ENCODE data around the gene ENGASE. TPM values are rescaled to one million over a fixed set of nuclear protein-coding genes. Genes with fewer than 3 reads are reported as not detected.
"Not testable (repeated sequence)": the region's sequence is repeated elsewhere in the genome, so short reads cannot be mapped to it uniquely, and the experiment has no call there.

Gene ENGASE
- 10 to 100 TPM; 18.2 to 29.7 TPM for total RNA-seq
- long read RNA-seq, donor 1, partial matches to known transcripts, result 7 of 14 reads
- long read RNA-seq, donor 1, other reads (novel, unspliced or antisense), result 6 of 14 reads
- long read RNA-seq, donor 2, partial matches to known transcripts, result 16 of 26 reads
- long read RNA-seq, donor 2, other reads (novel, unspliced or antisense), result 8 of 26 reads

- DNase-seq (ENCODE audit: low spot score), result peak; percentile 98
- intact Hi-C loops (cut with DNase I), result no loop called here
Measured at GRCh38 chr17:79074649-79075445, at the start of gene ENGASE. Gene ENGASE, plus strand, starts transcription at chr17:79074824. Its CDS starts 121 bp downstream, at chr17:79074945.

GRCh38 chr17:79024901-79025737 is 49.5 kb upstream of the ENGASE start:
- intact Hi-C loops (cut with DNase I), result no loop called here
- peak; percentile 90 for DNase-seq (ENCODE audit: low spot score)

- DNase-seq (ENCODE audit: low spot score), result peak; percentile 85
- intact Hi-C loops (cut with DNase I), result no loop called here
Measured at GRCh38 chr17:79026376-79027273, 48.0 kb upstream of the ENGASE start.

- DNase-seq (ENCODE audit: low spot score), result peak; percentile 80
- intact Hi-C loops (cut with DNase I), result no loop called here
Measured at GRCh38 chr17:79027274-79027924, 47.2 kb upstream of the ENGASE start.

- intact Hi-C loops (cut with DNase I), result no loop called here
- DNase-seq (ENCODE audit: low spot score), result peak; percentile 82
Measured at GRCh38 chr17:79027925-79028491, 46.6 kb upstream of the ENGASE start.

GRCh38 chr17:79028496-79029326 is 45.9 kb upstream of the ENGASE start:
- intact Hi-C loops (cut with DNase I), result no loop called here
- peak; percentile 67 for DNase-seq (ENCODE audit: low spot score)

GRCh38 chr17:79029327-79030009 is 45.2 kb upstream of the ENGASE start:
- DNase-seq (ENCODE audit: low spot score), result peak; percentile 56
- intact Hi-C loops (cut with DNase I), result no loop called here

GRCh38 chr17:79030636-79031035 is 44.0 kb upstream of the ENGASE start:
- intact Hi-C loops (cut with DNase I), result not testable (repeated sequence)
- DNase-seq (ENCODE audit: low spot score), result peak; percentile 20

- peak; percentile 80 for DNase-seq (ENCODE audit: low spot score)
Measured at GRCh38 chr17:79031996-79032875, 42.4 kb upstream of the ENGASE start.

GRCh38 chr17:79033046-79033616 is 41.5 kb upstream of the ENGASE start:
- peak; percentile 28 for DNase-seq (ENCODE audit: low spot score)

More at GRCh38 chr17:79031996-79032875, 42.4 kb upstream of the ENGASE start:
- intact Hi-C loops (cut with DNase I), result no loop called here

GRCh38 chr17:79033741-79034501 is 40.7 kb upstream of the ENGASE start:
- peak; percentile 86 for DNase-seq (ENCODE audit: low spot score)
- intact Hi-C loops (cut with DNase I), result no loop called here

More at GRCh38 chr17:79033046-79033616, 41.5 kb upstream of the ENGASE start:
- intact Hi-C loops (cut with DNase I), result no loop called here

GRCh38 chr17:79034931-79035485 is 39.6 kb upstream of the ENGASE start:
- peak; percentile 42 for DNase-seq (ENCODE audit: low spot score)
- intact Hi-C loops (cut with DNase I), result no loop called here

- intact Hi-C loops (cut with DNase I), result no loop called here
Measured at GRCh38 chr17:79035686-79036085, 38.9 kb upstream of the ENGASE start.

GRCh38 chr17:79036181-79036580 is 38.4 kb upstream of the ENGASE start:
- peak; percentile 25 for DNase-seq (ENCODE audit: low spot score)
- intact Hi-C loops (cut with DNase I), result no loop called here

More at GRCh38 chr17:79035686-79036085, 38.9 kb upstream of the ENGASE start:
- peak; percentile 59 for DNase-seq (ENCODE audit: low spot score)
